Muscle layer of colon (tissue), 2 donors: Measurements from ENCODE around the gene APH1B.

Experiments
- H3K27ac ChIP-seq: one replicate; pipeline ENCODE4 v1.7.0; 2013; ENCODE audit warnings: low read depth, mild to moderate bottlenecking, low read length, moderate library complexity
- H3K27me3 ChIP-seq, 2 donors: one replicate each; pipeline ENCODE4 v1.7.0; 2013; ENCODE audit warnings: low read length in 2 of 2, mild to moderate bottlenecking in 2 of 2; ENCODE audit not compliant: insufficient read depth in 2 of 2, control insufficient read depth in 1 of 2
- H3K36me3 ChIP-seq: one replicate; pipeline ENCODE4 v1.7.0; 2013; ENCODE audit warnings: mild to moderate bottlenecking, low read length; ENCODE audit not compliant: insufficient read depth
- H3K4me1 ChIP-seq: one replicate; pipeline ENCODE4 v1.7.0; 2013; ENCODE audit warnings: mild to moderate bottlenecking, low read length; ENCODE audit not compliant: insufficient read depth
- H3K4me3 ChIP-seq, 2 donors: one replicate each; pipeline ENCODE4 v1.7.0; 2013; ENCODE audit warnings: low read length in 2 of 2, low read depth in 1 of 2, mild to moderate bottlenecking in 1 of 2, moderate library complexity in 1 of 2
- H3K9ac ChIP-seq: one replicate; pipeline ENCODE4 v1.7.0; 2013; ENCODE audit warnings: low read length
- H3K9me3 ChIP-seq: one replicate; pipeline ENCODE4 v1.7.0; 2013; ENCODE audit warnings: mild to moderate bottlenecking, low read length
- donor health status: abdominal sarcoma.
- donor health status: Adenocarcinoma of cecum.

The APH1B gene

DNA sequence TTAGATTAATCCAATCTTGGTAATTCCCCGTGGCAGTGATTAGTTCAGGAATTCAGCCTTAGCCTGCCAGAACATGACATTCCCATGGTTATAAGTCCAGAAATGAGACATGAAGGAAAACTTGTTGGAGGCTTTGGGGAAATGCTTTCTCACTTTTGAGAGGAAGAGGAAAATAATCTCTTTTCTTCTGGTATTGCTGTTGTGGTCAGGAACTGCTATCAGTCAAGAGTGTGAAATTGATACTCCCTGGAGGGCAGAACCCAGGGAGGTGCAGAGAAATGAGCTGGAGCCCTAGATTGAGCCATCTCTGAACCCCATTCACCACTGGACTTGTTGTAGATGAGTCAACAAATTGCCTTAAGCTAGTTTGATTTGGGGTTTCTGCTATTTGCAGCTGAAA is 38.6 kb upstream of the APH1B start:
- Histone ChIP-seq H3K27me3 (no peaks in the 10 kb centered on the region), H3K27ac (no peak overlapping the region), H3K4me1 (peaks cover 19% of the 10 kb centered on the region)

DNA sequence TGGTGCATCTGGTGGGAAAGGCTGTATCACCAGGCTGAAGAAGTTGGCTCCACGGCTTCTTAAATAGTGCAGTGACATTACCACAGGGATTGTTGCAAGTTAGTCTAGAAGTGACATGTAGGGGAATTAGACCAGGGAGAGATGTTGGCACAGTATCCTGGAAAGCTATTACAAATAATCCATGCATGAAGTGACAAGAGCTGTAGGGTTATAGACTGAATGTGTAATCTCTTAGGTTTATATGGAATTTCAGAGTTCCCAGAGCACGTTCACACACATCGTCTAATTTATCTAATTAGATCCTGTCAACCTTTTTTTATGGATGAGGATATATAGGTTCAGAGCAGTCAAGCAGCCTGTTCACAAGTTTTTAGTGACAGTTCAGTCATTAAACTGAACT is 37.3 kb upstream of the APH1B start:
- Histone ChIP-seq H3K27me3 (no peaks in the 10 kb centered on the region), H3K4me3 (no peak overlapping the region), H3K9ac (no peak overlapping the region), H3K36me3 (no peaks in the 10 kb centered on the region), H3K27ac (no peak overlapping the region), H3K9me3 (no peaks in the 10 kb centered on the region), H3K4me1 (peaks cover 18% of the 10 kb centered on the region)

More for the DNA sequence above, 38.6 kb upstream of the APH1B start:
- no peak overlapping the region for H3K9ac ChIP-seq
- no peaks in the 10 kb centered on the region for H3K36me3 ChIP-seq
- H3K9me3 ChIP-seq = no peaks in the 10 kb centered on the region
- no peak overlapping the region for H3K4me3 ChIP-seq

DNA sequence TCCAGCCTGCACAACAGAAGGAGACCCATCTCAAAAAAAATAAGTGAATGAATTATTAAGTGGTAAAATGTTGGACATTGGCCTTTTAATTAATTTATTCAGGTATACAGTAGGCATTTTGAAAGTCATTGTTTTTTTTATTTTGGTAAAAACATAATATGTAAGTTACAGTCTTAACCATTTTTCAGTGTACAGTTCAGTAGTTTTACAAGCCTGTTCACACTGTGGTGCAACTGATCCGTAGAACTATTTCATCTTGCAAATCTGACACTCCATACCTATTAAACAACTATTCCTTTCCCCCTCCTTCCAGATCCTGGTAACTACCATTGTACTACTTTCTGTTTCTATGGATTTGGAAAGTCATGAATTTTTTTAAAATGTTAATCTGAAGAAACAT is 36.1 kb upstream of the APH1B start:
- no peak overlapping the region for H3K9ac ChIP-seq
- no peaks in the 10 kb centered on the region for H3K36me3 ChIP-seq
- H3K9me3 ChIP-seq = no peaks in the 10 kb centered on the region
- H3K27me3 ChIP-seq = no peaks in the 10 kb centered on the region
- peaks cover 13% of the 10 kb centered on the region for H3K4me1 ChIP-seq
- H3K27ac ChIP-seq = no peak overlapping the region
- no peak overlapping the region for H3K4me3 ChIP-seq

DNA sequence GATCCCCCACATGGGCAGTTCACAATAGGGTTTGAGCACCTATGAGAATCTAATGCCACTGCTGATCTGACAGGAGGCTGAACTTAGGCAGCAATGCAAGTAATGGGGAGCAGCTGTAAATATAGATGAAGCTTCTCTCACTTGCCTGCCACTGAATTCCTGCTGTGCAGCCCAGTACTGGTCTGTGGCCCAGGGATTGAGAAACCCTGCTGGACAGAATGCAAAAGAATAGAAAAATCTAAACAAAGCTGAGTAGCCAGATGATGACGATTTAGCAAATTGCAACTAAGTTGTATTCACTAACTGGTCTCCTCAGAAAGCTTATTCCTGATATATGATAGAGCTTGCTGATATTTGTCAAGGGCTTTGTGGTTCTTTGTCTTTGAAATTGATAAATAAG is 34.3 kb upstream of the APH1B start:
- Histone ChIP-seq H3K4me1 (peaks cover 13% of the 10 kb centered on the region), H3K36me3 (no peaks in the 10 kb centered on the region), H3K9ac (no peak overlapping the region), H3K27me3 (no peaks in the 10 kb centered on the region), H3K4me3 (no peak overlapping the region), H3K9me3 (no peaks in the 10 kb centered on the region), H3K27ac (no peak overlapping the region)

DNA sequence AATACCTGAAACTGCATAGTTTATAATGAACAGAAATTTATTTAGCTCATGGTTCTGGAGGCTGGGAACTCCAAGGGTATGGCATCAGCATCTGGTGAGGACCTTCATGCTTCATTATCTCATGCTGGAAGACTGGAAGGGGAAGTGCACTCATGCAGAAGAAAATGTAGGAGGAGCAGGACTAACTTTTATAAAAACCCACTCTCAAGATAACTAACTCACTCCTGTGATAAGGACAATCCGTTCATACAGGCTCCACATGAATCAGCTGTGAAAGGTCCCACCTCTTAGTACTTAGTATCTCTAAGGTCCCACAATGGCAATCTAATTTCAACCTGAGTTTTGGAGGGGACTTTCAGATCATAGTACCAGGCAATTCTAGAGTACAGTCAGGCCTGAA is 33.6 kb upstream of the APH1B start:
- Histone ChIP-seq H3K9me3 (no peaks in the 10 kb centered on the region), H3K27me3 (no peaks in the 10 kb centered on the region), H3K36me3 (no peaks in the 10 kb centered on the region), H3K27ac (peak overlapping the region; percentile 56), H3K4me1 (peaks cover 13% of the 10 kb centered on the region), H3K4me3 (no peak overlapping the region), H3K9ac (no peak overlapping the region)

DNA sequence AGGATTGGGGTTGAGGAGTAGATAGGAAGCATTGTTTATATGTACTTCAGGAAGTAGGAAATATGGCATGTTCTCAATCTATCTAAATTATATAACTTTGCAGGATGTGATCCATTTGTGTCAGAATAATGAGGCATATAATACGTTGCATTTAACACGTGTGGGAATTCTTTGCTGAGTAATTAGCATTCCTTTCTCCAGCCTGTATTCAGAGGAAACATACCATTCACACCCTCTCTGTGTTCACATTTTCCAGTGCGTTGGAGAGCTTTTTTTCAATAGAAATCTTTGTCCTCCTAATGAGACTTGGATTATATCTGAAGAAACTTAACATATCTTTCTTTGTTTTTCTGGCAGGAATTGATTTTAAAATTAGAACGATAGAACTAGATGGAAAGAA is 33.0 kb upstream of the APH1B start:
- Histone ChIP-seq H3K4me1 (peaks cover 13% of the 10 kb centered on the region), H3K27ac (peak overlapping the region; percentile 56), H3K9ac (no peak overlapping the region)

DNA sequence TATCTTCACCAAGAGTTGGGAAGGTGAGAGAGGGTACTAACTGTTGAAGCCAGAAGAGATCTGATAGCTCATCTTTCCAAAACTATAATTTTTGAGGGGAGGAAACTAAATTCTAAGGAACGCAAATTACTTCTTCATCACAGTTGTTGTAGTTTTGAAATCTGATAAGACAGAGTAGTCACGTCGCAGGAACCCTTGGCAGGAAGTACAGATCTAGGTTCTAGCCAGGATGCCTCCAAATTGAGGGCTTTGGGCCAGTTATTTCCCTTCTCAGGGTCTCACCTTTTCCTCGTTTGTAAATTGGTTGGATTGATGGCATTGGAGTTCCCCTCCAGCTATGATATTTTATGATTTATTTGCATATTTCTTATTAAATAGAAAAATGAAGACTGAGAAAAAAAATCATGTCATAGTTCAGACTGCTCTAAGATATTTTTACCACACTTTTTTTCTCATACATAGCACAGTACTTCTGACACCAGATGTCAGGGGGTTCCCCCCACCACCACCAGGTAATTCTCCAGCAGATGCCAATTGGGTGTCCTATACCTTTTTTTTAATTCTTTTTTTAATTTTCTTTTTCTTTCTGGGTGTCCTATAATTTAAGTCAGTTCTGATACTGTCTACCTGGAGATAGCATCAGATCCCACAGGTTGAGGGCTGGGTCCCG is 32.3 kb upstream of the APH1B start:
- Histone ChIP-seq H3K27me3 (no peaks in the 10 kb centered on the region), H3K36me3 (no peaks in the 10 kb centered on the region), H3K4me1 (peaks cover 13% of the 10 kb centered on the region), H3K27ac (peak overlapping the region; percentile 19), H3K9me3 (no peaks in the 10 kb centered on the region), H3K9ac (no peak overlapping the region), H3K4me3 (no peak overlapping the region)

More for the DNA sequence above, 33.0 kb upstream of the APH1B start:
- no peaks in the 10 kb centered on the region for H3K27me3 ChIP-seq
- H3K36me3 ChIP-seq = no peaks in the 10 kb centered on the region
- H3K4me3 ChIP-seq = no peak overlapping the region
- no peaks in the 10 kb centered on the region for H3K9me3 ChIP-seq

DNA sequence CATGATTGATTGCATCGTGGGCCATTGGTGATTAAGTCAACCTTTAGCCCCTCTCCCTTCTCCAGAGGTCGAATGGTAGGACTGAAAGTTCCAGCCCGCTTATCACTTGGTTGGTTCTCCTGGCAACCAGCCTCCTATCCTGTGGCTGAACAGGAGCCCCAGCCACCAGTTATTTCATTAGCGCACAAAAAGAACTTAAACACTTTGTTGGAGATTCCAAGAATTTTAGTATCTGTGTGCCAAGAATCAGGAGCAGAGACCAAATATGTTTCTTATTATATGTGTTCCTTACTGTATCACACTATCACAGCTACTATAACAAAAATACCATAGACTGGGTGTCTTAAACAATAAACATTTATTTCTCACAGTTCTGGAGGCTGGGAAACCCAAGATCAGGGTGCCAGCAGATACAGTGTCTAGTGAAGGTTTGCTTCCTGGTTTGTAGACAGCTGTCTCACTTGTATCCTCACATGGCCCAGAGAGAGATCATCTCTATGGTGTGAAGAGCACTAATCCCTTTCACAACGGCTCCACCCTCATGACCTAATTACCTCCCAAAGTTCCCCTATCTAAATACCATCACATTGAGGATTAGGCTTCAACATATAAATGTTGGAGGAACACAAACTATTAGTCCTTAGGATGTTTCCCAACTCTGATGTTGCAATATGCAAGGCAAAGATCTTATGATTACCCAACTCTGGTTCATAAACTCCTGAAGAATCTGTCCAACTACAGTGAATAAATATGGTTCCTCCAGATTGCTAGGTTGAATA is 30.5 kb upstream of the APH1B start:
- H3K9me3 ChIP-seq = no peaks in the 10 kb centered on the region
- peaks cover 5% of the 10 kb centered on the region for H3K36me3 ChIP-seq
- H3K4me1 ChIP-seq = peaks cover 13% of the 10 kb centered on the region
- no peak overlapping the region for H3K4me3 ChIP-seq
- H3K27me3 ChIP-seq = no peaks in the 10 kb centered on the region
- no peak overlapping the region for H3K27ac ChIP-seq
- H3K9ac ChIP-seq = no peak overlapping the region

DNA sequence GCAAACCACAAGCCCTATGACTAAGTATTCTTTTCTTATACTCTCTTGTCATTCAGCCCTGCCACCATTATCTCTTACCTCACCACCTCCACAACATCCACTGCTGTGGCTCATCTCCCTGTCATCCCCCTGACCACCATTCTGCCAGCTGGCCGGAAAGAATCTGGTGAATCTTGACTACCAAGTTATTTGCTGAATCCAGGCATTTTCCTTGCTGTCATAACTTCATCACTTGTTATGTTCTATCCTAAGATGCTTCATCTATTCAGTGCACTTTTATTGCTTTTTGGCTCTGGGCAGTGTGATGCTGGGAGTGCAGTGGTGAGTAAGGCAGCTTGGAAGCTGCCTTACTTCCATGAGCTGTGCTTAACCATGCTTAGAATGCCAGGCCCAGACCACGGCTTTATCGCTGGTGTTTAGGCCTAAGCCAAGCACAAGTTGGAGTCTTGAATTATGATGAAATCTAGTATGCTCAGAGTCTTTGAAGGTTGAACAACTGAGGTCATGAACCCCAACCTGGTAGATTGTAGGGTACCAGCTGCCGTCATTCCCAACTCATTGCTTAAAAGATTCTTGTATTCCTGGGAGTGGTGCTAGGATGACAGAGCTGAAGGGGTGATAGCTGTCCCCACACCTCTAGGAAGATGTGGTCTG is 27.0 kb upstream of the APH1B start:
- Histone ChIP-seq H3K27me3 (no peaks in the 10 kb centered on the region), H3K9ac (no peak overlapping the region), H3K4me1 (no peaks in the 10 kb centered on the region), H3K36me3 (peaks cover 11% of the 10 kb centered on the region), H3K9me3 (no peaks in the 10 kb centered on the region), H3K4me3 (no peak overlapping the region), H3K27ac (no peak overlapping the region)

DNA sequence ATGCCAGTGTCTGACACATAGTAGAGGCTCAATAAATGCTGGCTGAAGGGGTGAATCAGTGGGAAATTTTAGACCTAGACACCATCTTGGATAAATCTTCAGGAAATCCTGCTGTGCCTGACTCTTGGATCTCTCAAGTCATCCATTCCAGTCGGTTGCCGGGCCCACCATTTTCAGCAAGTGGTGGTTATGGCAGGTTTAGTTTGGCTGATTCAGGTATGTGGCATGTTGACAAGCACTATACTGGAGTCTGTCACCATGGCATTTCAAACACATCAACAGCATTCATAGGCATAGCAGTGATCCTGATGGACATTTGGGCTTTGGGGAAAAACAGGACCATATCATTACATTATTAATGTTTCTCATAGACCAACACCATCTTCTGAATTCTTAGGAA is 25.7 kb upstream of the APH1B start:
- H3K27ac ChIP-seq = no peak overlapping the region
- H3K36me3 ChIP-seq = peaks cover 11% of the 10 kb centered on the region
- no peak overlapping the region for H3K4me3 ChIP-seq
- H3K9ac ChIP-seq = no peak overlapping the region
- H3K9me3 ChIP-seq = no peaks in the 10 kb centered on the region
- no peaks in the 10 kb centered on the region for H3K4me1 ChIP-seq
- H3K27me3 ChIP-seq = no peaks in the 10 kb centered on the region

DNA sequence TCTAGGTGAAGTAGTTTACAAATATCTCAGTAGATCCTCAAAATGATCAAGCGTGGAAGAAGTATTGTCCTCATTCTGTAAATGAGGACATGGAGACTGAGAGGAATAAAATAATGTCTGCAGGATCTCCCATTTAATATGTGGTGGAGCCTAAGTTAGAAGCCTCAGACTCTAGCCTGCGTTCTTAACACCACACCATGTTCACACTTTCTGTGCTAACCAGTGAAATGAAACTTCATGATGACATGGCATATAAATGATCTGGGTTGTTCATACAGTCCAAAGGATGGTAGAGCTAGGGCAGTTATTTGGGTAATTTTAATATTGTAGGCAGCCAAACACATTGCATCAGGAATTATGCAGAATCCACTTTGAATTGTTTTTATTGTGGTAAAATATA is 25.1 kb upstream of the APH1B start:
- no peak overlapping the region for H3K4me3 ChIP-seq
- no peaks in the 10 kb centered on the region for H3K9me3 ChIP-seq
- peaks cover 11% of the 10 kb centered on the region for H3K36me3 ChIP-seq
- no peak overlapping the region for H3K27ac ChIP-seq
- H3K9ac ChIP-seq = no peak overlapping the region
- no peaks in the 10 kb centered on the region for H3K4me1 ChIP-seq
- no peaks in the 10 kb centered on the region for H3K27me3 ChIP-seq
